Suppressor macrophage treated with lipopolysaccharide for 1 hour (primary cell): ENCODE data around the gene IQCF6.
A peak's percentile ranks its signal among the peaks of the same experiment; 100 is the strongest.
"Not testable (repeated sequence)": the region's sequence is repeated elsewhere in the genome, so short reads cannot be mapped to it uniquely, and the experiment has no call there.

Source experiments
- DNase-seq, 3 donors: peaks; one replicate each; pipeline ENCODE4 v3.0.0-alpha.2; 2020 to 2022

IQCF6 gene

GRCh38 chr3:51753763-51754750 lies 25.0 kb downstream of the IQCF6 start:
- DNase-seq = not testable (repeated sequence)

DNA sequence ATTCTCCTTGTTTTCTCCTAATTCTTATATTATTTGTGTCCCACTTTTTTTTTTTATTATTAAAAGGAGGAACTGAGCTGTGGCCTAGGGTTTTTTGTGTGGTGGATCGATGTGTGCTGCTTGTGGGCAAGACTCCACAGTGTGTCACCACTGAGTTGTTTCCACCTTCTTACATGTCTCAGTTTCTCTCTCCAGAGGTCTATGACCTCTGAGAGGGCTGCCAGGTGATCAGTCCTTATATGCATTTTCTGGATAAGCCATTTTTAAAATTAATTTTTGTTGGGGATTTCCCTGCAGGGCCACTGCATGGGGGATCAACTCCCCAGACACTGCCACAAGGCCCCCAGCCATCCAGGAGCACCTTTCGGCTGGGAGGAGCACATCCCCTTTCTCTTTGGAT lies 27.8 kb downstream of the IQCF6 start:
- no peak for DNase-seq

- no peak for DNase-seq
Measured at GRCh38 chr3:51750878-51751277, 28.2 kb downstream of the IQCF6 start.

- no peak for DNase-seq
Measured at GRCh38 chr3:51748327-51748726, 30.7 kb downstream of the IQCF6 start.

DNA sequence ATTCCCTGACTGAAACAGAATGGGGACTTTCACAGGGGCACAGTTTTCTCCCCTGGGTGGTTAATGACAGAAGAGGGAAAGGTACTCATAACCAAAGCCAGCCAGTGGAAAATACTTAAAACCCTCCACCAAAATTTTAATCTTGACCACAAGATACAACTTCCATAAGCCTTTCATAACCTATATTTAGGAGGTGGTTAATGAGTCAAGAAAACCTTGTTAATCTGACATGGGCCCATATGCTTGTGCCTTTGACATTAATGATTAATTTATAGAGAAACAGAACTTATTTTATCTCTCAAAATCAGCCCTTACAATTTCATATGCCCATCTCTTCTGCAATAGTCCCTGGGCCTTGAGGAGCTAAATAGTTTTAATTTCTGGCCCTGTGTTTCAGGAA lies 31.2 kb downstream of the IQCF6 start:
- no peak for DNase-seq

- peak; percentile 71 to 78 (median 74) for DNase-seq
Measured at GRCh38 chr3:51742978-51743377, 36.1 kb downstream of the IQCF6 start.

DNA sequence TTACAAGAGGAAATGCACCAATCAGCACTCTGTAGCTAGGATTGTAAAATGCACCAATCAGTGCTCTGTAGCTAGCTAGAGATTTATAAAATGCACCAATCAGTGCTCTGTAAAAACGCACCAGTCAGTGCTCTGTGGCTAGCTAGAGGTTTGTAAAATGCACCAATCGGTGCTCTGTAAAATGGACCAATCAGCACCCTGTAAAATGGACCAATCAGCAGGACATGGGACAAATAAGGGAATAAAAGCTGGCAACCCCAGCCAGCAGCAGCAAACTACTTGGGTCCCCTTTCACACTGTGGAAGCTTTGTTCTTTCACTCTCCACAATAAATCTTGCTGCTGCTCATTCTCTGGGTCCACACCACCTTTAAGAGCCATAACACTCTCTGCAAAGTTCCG lies 36.7 kb downstream of the IQCF6 start:
- not testable (repeated sequence) for DNase-seq

DNA sequence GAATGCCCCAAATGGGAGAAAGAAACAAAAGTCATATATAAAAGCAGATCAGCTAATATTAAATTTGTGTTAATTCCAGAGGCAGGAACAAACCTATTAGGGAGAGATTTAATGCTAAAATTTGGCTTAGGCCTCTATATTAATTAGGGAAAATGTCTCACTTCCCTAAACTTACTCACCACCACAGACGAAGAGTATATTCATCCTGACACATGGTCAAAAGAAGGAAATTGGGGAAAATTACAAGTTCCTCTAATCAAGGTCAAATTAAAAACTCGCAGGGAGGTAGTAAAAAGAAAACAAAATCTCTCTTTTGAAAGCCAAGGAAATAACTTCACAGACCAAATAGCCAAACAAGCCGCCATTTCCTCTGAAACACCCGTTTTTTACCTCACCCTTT lies 39.9 kb downstream of the IQCF6 start:
- peak; percentile 41 to 76 (median 75) for DNase-seq

DNA sequence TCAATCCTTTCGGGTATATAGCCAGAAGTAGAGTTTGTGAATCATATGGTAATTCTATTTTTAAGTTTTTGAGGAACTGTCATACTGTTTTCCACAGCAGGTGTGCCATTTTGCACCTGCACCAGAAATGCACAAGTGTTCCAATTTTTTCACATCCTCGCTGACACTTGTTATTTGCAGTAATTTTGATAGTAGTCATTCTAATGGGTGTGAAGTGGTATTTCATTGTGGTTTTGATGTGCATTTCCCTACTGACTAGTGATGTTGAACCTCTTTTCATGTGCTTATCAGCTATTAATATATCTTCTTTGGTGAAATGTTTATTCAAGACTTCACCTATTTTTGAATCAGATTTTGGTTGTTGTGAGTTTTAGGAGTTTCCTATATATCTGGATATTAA lies 43.1 kb downstream of the IQCF6 start:
- DNase-seq = no peak

DNA sequence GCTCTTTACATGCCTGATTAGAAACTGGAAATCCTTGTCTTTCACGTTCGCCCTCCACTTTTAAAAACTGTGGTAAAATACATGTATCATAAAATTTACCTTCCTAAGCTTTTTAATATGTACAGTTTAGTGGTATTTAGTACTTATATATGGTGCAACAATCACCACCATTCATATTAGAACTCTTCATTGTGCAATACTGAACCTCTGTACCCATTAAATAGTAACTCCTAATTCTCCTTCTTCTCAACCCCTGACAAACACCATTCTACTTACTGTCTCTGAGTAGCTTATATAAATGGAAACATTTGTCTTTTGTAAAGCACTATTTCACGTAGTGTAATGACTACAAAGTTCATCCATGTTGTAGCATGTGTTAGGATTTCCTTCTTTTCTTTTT lies 44.0 kb downstream of the IQCF6 start:
- no peak for DNase-seq

DNA sequence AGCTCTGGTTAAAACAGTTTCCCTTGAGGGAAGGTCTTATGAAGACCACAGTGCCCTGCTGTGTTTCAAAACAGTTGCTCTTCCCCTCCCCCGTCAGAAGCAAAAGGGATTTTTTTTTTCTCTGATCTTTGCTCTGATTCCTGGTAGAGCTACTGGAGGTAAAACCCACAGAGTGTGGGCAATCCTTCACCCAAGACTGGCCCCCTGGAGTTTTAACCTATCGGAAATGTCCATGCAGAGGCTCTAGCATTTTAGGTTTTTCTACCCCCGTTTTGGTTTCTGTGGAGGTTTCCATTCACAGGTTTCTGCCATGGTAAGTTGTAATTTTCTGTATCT lies 44.5 kb downstream of the IQCF6 start:
- DNase-seq = no peak

GRCh38 chr3:51733859-51734571 lies 45.0 kb downstream of the IQCF6 start:
- DNase-seq = no peak

- peak in 1 of 3 donors; percentile 51 for DNase-seq
Measured at GRCh38 chr3:51729042-51729633, 49.9 kb downstream of the IQCF6 start.
